HFFc6 (cell line): ENCODE results near the gene SLC46A1. TPM values are rescaled to one million over a fixed set of nuclear protein-coding genes. Genes with fewer than 3 reads are reported as not detected.

ENCODE experiments used
- DNase-seq: peaks from one replicate; pipeline ENCODE4 v3.0.0-alpha.2; 2018
- H3K27ac Mint-ChIP-seq: 2 replicates; pipeline ENCODE4 v1.8.0; 2020; ENCODE audit warnings: mild to moderate bottlenecking, mixed read lengths
- H3K27me3 Mint-ChIP-seq: 2 replicates; pipeline ENCODE4 v1.8.0; 2021; ENCODE audit warnings: mild to moderate bottlenecking, moderate library complexity, mixed read lengths; ENCODE audit not compliant: insufficient read depth
- H3K36me3 Mint-ChIP-seq: 2 replicates; pipeline ENCODE4 v1.8.0; 2021; ENCODE audit warnings: low read depth, mixed read lengths
- H3K4me1 Mint-ChIP-seq: 2 replicates; pipeline ENCODE4 v1.8.0; 2020; ENCODE audit warnings: low read depth, mixed read lengths
- H3K4me3 Mint-ChIP-seq: 2 replicates; pipeline ENCODE4 v1.8.0; 2020; ENCODE audit warnings: mild to moderate bottlenecking, moderate library complexity, mixed read lengths
- H3K9me3 Mint-ChIP-seq: 2 replicates; pipeline ENCODE4 v1.8.0; 2020; ENCODE audit warnings: mild to moderate bottlenecking, mixed read lengths
- total RNA-seq, 6 experiments: library from RNA; stranded (reverse); fragmentation: NEBNext Ultra II Directional; extraction: Animal tissue kit (Norgen Biotek cat#: 25700); gene quantifications; 2 replicates in 1 of 6; 3 replicates in 5 of 6; pipeline ENCODE4 v1.2.3, GENCODE V29; 2021
- TF ChIP-seq, protein P1 (sequence below): fragments of 200-600 bp; sonication (generic); IDR thresholded peaks from 2 replicates; pipeline ENCODE4 v1.5.0; 2021; ENCODE audit warnings: antibody characterized with exemption, mild to moderate bottlenecking

SLC46A1 gene
- total RNA-seq, 6 experiments from 2014 or later: 4.3 to 6.7 (median 6.4) TPM

DNA sequence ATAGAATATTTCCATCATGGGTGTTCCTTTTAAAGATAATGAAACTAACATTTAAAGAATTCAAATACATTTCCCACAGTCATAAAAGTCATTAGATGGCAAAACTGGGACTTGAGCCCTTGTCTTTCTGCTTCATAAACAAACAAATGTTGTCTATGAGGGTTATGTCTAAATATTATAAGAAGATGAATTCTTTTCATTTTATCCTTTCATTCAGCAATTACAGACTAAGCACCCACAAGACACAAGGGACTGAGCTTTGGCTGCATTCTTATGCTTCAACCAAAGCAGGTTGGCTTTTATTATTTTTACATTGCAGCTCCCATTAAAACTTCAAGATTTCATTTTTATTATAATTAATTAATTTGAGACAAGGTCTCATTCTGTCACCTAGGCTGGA is 19.6 kb downstream of the SLC46A1 start:
- H3K36me3 Mint-ChIP-seq: peaks cover 24% of the 10 kb centered on the region
- no peaks in the 10 kb centered on the region for H3K4me1 Mint-ChIP-seq
- no peaks in the 10 kb centered on the region; the same call in 1 of the 2 replicates for H3K27me3 Mint-ChIP-seq
- TF ChIP-seq, protein P1, sequence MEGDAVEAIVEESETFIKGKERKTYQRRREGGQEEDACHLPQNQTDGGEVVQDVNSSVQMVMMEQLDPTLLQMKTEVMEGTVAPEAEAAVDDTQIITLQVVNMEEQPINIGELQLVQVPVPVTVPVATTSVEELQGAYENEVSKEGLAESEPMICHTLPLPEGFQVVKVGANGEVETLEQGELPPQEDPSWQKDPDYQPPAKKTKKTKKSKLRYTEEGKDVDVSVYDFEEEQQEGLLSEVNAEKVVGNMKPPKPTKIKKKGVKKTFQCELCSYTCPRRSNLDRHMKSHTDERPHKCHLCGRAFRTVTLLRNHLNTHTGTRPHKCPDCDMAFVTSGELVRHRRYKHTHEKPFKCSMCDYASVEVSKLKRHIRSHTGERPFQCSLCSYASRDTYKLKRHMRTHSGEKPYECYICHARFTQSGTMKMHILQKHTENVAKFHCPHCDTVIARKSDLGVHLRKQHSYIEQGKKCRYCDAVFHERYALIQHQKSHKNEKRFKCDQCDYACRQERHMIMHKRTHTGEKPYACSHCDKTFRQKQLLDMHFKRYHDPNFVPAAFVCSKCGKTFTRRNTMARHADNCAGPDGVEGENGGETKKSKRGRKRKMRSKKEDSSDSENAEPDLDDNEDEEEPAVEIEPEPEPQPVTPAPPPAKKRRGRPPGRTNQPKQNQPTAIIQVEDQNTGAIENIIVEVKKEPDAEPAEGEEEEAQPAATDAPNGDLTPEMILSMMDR: no peak
- DNase-seq: no peak
- H3K27ac Mint-ChIP-seq: no peak overlapping the region
- H3K4me3 Mint-ChIP-seq: no peak overlapping the region
- H3K9me3 Mint-ChIP-seq: no peaks in the 10 kb centered on the region

DNA sequence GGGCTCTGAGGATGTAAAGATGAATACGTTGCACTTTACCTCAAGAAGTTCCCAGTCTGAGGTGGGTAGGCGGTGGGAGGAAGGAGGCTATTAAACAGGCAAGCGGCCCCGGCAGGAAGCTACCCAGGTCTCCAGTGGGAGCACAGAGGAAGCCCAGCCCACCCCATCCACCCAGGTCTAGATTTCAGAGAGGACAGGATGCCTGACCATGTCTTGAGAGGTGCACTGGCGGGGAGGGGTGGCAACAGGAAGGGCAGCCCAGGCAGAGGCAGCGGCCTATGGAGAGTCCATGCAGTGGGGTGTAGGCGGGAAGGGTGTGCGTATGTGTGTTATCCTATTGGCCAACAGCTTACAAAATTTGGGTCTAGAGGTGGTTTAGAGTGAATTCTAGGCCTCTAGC is 20.6 kb downstream of the SLC46A1 start:
- Mint-ChIP-seq H3K4me3 (no peak overlapping the region), H3K27ac (no peak overlapping the region), H3K36me3 (peaks cover 14% of the 10 kb centered on the region), H3K4me1 (peaks cover 4% of the 10 kb centered on the region), H3K27me3 (no peaks in the 10 kb centered on the region; the same call in 1 of the 2 replicates), H3K9me3 (no peaks in the 10 kb centered on the region)
- TF ChIP-seq, protein P1: no peak
- DNase-seq: no peak

- peaks cover 8% of the 10 kb centered on the region for H3K4me1 Mint-ChIP-seq
- H3K36me3 Mint-ChIP-seq: peaks cover 11% of the 10 kb centered on the region
- H3K27ac Mint-ChIP-seq: no peak overlapping the region
- H3K4me3 Mint-ChIP-seq: no peak overlapping the region
- TF ChIP-seq, protein P1: no peak
- no peak for DNase-seq
- H3K9me3 Mint-ChIP-seq: no peaks in the 10 kb centered on the region
- no peaks in the 10 kb centered on the region; the same call in 1 of the 2 replicates for H3K27me3 Mint-ChIP-seq
Measured at GRCh38 chr17:28385037-28385400, 21.0 kb downstream of the SLC46A1 start.

DNA sequence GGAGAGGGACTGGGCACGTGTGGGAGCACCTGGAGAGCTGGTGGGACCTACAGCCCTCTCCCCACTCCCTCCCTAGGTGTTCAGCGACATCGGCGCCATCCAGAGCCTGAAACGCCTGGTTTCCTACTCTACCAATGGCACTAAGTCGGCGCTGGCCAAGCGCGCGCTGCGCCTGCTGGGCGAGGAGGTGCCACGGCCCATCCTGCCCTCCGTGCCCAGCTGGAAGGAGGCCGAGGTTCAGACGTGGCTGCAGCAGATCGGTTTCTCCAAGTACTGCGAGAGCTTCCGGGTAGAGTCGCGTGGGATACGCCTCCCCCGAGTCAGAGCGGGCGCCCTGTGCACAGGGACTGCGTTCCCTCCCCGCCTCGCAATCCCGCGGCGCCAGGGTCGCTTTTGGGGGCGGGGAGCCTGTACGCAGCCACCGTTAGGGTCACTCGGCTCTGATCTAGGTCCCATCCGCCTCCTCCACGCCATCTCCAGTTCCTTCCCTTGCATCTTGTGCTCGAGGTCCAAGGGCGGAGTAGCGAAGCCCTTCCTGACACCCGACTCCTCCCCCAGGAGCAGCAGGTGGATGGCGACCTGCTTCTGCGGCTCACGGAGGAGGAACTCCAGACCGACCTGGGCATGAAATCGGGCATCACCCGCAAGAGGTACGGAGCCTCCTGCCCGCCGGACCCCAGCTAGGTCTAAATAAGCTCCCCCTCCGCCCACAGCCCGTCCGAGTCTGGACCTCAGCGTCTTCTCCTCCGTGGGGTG is 21.6 kb downstream of the SLC46A1 start:
- Mint-ChIP-seq H3K9me3 (no peaks in the 10 kb centered on the region), H3K36me3 (peaks cover 11% of the 10 kb centered on the region), H3K27me3 (no peaks in the 10 kb centered on the region; the same call in 1 of the 2 replicates), H3K27ac (no peak overlapping the region), H3K4me3 (no peak overlapping the region), H3K4me1 (peaks cover 14% of the 10 kb centered on the region)
- DNase-seq: no peak
- TF ChIP-seq, protein P1: no peak

DNA sequence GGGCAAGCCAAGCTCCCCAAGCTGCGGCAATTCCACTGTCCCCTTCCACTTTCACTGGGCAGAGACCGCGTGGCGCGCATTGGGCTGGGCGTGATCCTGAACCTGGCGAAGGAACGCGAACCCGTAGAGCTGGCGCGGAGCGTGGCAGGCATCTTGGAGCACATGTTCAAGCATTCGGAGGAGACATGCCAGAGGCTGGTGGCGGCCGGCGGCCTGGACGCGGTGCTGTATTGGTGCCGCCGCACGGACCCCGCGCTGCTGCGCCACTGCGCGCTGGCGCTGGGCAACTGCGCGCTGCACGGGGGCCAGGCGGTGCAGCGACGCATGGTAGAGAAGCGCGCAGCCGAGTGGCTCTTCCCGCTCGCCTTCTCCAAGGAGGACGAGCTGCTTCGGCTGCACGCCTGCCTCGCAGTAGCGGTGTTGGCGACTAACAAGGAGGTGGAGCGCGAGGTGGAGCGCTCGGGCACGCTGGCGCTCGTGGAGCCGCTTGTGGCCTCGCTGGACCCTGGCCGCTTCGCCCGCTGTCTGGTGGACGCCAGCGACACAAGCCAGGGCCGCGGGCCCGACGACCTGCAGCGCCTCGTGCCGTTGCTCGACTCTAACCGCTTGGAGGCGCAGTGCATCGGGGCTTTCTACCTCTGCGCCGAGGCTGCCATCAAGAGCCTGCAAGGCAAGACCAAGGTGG is 24.7 kb downstream of the SLC46A1 start:
- Mint-ChIP-seq H3K36me3 (peaks cover 10% of the 10 kb centered on the region), H3K9me3 (no peaks in the 10 kb centered on the region), H3K4me1 (peaks cover 14% of the 10 kb centered on the region), H3K27me3 (no peaks in the 10 kb centered on the region; the same call in 1 of the 2 replicates), H3K4me3 (no peak overlapping the region), H3K27ac (no peak overlapping the region)
- no peak for DNase-seq
- TF ChIP-seq, protein P1: no peak
